HG02798 (cell line): Measurements from ENCODE around the gene ELFN1.

ENCODE experiments used
- ATAC-seq: cut with Tn5 transposase; IDR thresholded peaks from one replicate; pipeline ENCODE4 v1.9.1; 2021; ENCODE audit warnings: mild to moderate bottlenecking; ENCODE audit not compliant: unreplicated experiment, poor library complexity

The ELFN1 gene

GRCh38 chr7:1769286-1770200, 99.5 kb downstream of the ELFN1 start:
- ATAC-seq = no peak

- no peak for ATAC-seq
These were observed 100.3 kb downstream of the ELFN1 start for GRCh38 chr7:1770331-1770730.

- ATAC-seq = no peak
These were observed 105.3 kb downstream of the ELFN1 start for GRCh38 chr7:1775389-1775788.

GRCh38 chr7:1777122-1777521, 107.0 kb downstream of the ELFN1 start:
- no peak for ATAC-seq

GRCh38 chr7:1779445-1779844, 109.4 kb downstream of the ELFN1 start:
- no peak for ATAC-seq

- no peak for ATAC-seq
These were observed 111.3 kb downstream of the ELFN1 start for GRCh38 chr7:1781369-1781768.

GRCh38 chr7:1785839-1786238, 115.8 kb downstream of the ELFN1 start:
- no peak for ATAC-seq

GRCh38 chr7:1787241-1787640, 117.2 kb downstream of the ELFN1 start:
- ATAC-seq = no peak

- ATAC-seq = no peak
These were observed 117.7 kb downstream of the ELFN1 start for GRCh38 chr7:1787681-1788235.

- ATAC-seq = no peak
These were observed 124.9 kb downstream of the ELFN1 start for GRCh38 chr7:1794888-1795542.
